WTC11 (cell line): Measurements from ENCODE around the gene PYY. TPM values are rescaled to one million over a fixed set of nuclear protein-coding genes. Genes with fewer than 3 reads are reported as not detected.

Experiments
- ATAC-seq: fragments of 200-7000 bp; cut with Tn5 transposase; 2 replicates; pipeline ENCODE4 v1.10.0; 2021; ENCODE audit warnings: mild to moderate bottlenecking, moderate library complexity
- CTCF ChIA-PET: fragments of 300-600 bp; sonication (Branson Sonifier 250); formaldehyde crosslinking; loops from one replicate; lab custom pipeline; 2021; ENCODE audit warnings: antibody characterized with exemption; lab: Charles Lee
- POLR2A ChIA-PET: fragments of 350-600 bp; sonication (Branson Sonifier 250); formaldehyde crosslinking; loops from one replicate; lab custom pipeline; 2021; ENCODE audit warnings: antibody characterized with exemption; lab: Charles Lee
- DNase-seq: peaks from one replicate; pipeline ENCODE4 v3.0.0; 2021; ENCODE audit warnings: low spot score
- H3K27ac Mint-ChIP-seq: 2 replicates; pipeline ENCODE4 v1.8.0; 2021; ENCODE audit warnings: mixed read lengths
- H3K27me3 Mint-ChIP-seq: 2 replicates; pipeline ENCODE4 v1.8.0; 2021; ENCODE audit warnings: low read depth, mild to moderate bottlenecking, moderate library complexity, mixed read lengths
- H3K36me3 Mint-ChIP-seq: 2 replicates; pipeline ENCODE4 v1.8.0; 2021; ENCODE audit warnings: mixed read lengths
- H3K4me1 Mint-ChIP-seq: 2 replicates; pipeline ENCODE4 v1.8.0; 2022; ENCODE audit warnings: mixed read lengths
- H3K4me3 Mint-ChIP-seq: 2 replicates; pipeline ENCODE4 v1.8.0; 2021; ENCODE audit warnings: mild to moderate bottlenecking, moderate library complexity, mixed read lengths
- H3K9me3 Mint-ChIP-seq: 2 replicates; pipeline ENCODE4 v1.8.0; 2021; ENCODE audit warnings: mixed read lengths
- AFF4 ChIP-seq: sonication (generic); formaldehyde crosslinking; IDR thresholded peaks from 2 replicates; pipeline ENCODE4 v1.8.1; 2023; ENCODE audit warnings: mild to moderate bottlenecking, missing genetic modification reagents, borderline replicate concordance
- ATF1 ChIP-seq: sonication (generic); formaldehyde crosslinking; IDR thresholded peaks from 2 replicates; pipeline ENCODE4 v1.8.1; 2023; ENCODE audit warnings: mild to moderate bottlenecking, moderate library complexity, missing genetic modification reagents
- CBFB ChIP-seq: sonication (generic); formaldehyde crosslinking; IDR thresholded peaks from 2 replicates; pipeline ENCODE4 v1.8.1; 2022; ENCODE audit warnings: mild to moderate bottlenecking, low read depth, missing genetic modification reagents
- ESRRA ChIP-seq: sonication (generic); formaldehyde crosslinking; IDR thresholded peaks from 2 replicates; pipeline ENCODE4 v1.8.1; 2022; ENCODE audit warnings: mild to moderate bottlenecking, missing genetic modification reagents, borderline replicate concordance
- ETV6 ChIP-seq: sonication (generic); formaldehyde crosslinking; IDR thresholded peaks from 2 replicates; pipeline ENCODE4 v1.8.1; 2022; ENCODE audit warnings: mild to moderate bottlenecking, missing genetic modification reagents
- GRHL2 ChIP-seq: fragments of 250-450 bp; sonication (Bioruptor Pico); IDR thresholded peaks from 2 replicates; pipeline ENCODE4 v1.8.0; 2022; ENCODE audit warnings: mild to moderate bottlenecking, moderate library complexity; ENCODE audit not compliant: insufficient replicate concordance, severe bottlenecking
- JAZF1 ChIP-seq: fragments of 250-450 bp; sonication (Bioruptor Pico); IDR thresholded peaks from 2 replicates; pipeline ENCODE4 v1.9.0; 2021; ENCODE audit warnings: moderate library complexity, mild to moderate bottlenecking, inconsistent platforms
- MLX ChIP-seq: sonication (generic); formaldehyde crosslinking; IDR thresholded peaks from 2 replicates; pipeline ENCODE4 v1.8.1; 2023; ENCODE audit warnings: mild to moderate bottlenecking, missing genetic modification reagents, moderate library complexity
- NFE2L1 ChIP-seq: sonication (generic); formaldehyde crosslinking; IDR thresholded peaks from 2 replicates; pipeline ENCODE4 v1.8.1; 2023; ENCODE audit warnings: missing genetic modification reagents
- PRDM15 ChIP-seq: sonication (generic); formaldehyde crosslinking; IDR thresholded peaks from 2 replicates; pipeline ENCODE4 v1.8.0; 2022; ENCODE audit warnings: missing genetic modification reagents
- RELA ChIP-seq: sonication (generic); formaldehyde crosslinking; IDR thresholded peaks from 2 replicates; pipeline ENCODE4 v1.8.1; 2022; ENCODE audit warnings: missing genetic modification reagents, mild to moderate bottlenecking, borderline replicate concordance
- SOX15 ChIP-seq: fragments of 250-450 bp; sonication (Bioruptor Pico); IDR thresholded peaks from 2 replicates; pipeline ENCODE4 v1.9.0; 2021; ENCODE audit warnings: mild to moderate bottlenecking
- TEAD1 ChIP-seq: sonication (generic); formaldehyde crosslinking; IDR thresholded peaks from 2 replicates; pipeline ENCODE4 v1.8.0; 2022; ENCODE audit warnings: mild to moderate bottlenecking, missing genetic modification reagents
- ZBTB21 ChIP-seq: sonication (generic); formaldehyde crosslinking; IDR thresholded peaks from 2 replicates; pipeline ENCODE4 v1.8.1; 2023; ENCODE audit warnings: mild to moderate bottlenecking, missing genetic modification reagents, borderline replicate concordance
- ZNF232 ChIP-seq: sonication (generic); formaldehyde crosslinking; IDR thresholded peaks from 2 replicates; pipeline ENCODE4 v1.8.0; 2022; ENCODE audit warnings: mild to moderate bottlenecking, missing genetic modification reagents
- ZNF396 ChIP-seq: fragments of 250-450 bp; sonication (Bioruptor Pico); IDR thresholded peaks from 2 replicates; pipeline ENCODE4 v1.8.0; 2021; ENCODE audit warnings: mild to moderate bottlenecking, moderate library complexity, borderline replicate concordance
- total RNA-seq: library from RNA; stranded (reverse); gene quantifications from 3 replicates; pipeline ENCODE4 v1.2.3, GENCODE V29; 2021
- TF ChIP-seq, protein P1 (sequence below): fragments of 250-450 bp; sonication (Bioruptor Pico); IDR thresholded peaks from 2 replicates; pipeline ENCODE4 v2.1.2; 2022; ENCODE audit warnings: mild to moderate bottlenecking, moderate library complexity
- TF ChIP-seq, protein P2 (sequence below): sonication (generic); formaldehyde crosslinking; IDR thresholded peaks from 2 replicates; pipeline ENCODE4 v1.8.0; 2023; ENCODE audit warnings: missing genetic modification reagents, mild to moderate bottlenecking, borderline replicate concordance
- TF ChIP-seq, protein P3 (sequence below): sonication (generic); formaldehyde crosslinking; IDR thresholded peaks from 2 replicates; pipeline ENCODE4 v1.8.0; 2022; ENCODE audit warnings: mild to moderate bottlenecking, missing genetic modification reagents

PYY gene
- total RNA-seq, 1 experiment from 2014 or later, result 0.72 TPM

GRCh38 chr17:43986225-43986981 is 32.7 kb upstream of the PYY start:
- Mint-ChIP-seq H3K4me3 (no peak overlapping the region), H3K4me1 (peaks cover 4% of the 10 kb centered on the region; the same call in 1 of the 2 replicates), H3K27me3 (peaks cover 24% of the 10 kb centered on the region), H3K9me3 (no peaks in the 10 kb centered on the region), H3K27ac (no peak overlapping the region), H3K36me3 (no peaks in the 10 kb centered on the region)
- ChIA-PET POLR2A (no interaction called here), CTCF (interaction anchor here (1.1 to 2.6 kb wide), 5 partner anchors 7 to 48 kb away, joined by 3 to 12 read pairs (median 4); no protein-coding TSS in a partner anchor)
- no peak for TF ChIP-seq GRHL2 (CRISPR knock-in tag)
- no peak for TF ChIP-seq JAZF1
- TF ChIP-seq ZNF232 (CRISPR knock-in tag), result no peak
- TF ChIP-seq ATF1 (CRISPR knock-in tag), result no peak
- TF ChIP-seq ESRRA (CRISPR knock-in tag), result no peak
- no peak for TF ChIP-seq ETV6
- no peak for TF ChIP-seq ZBTB21
- DNase-seq (no peak), ATAC-seq (no peak)

GRCh38 chr17:43984521-43984920 is 30.8 kb upstream of the PYY start:
- ATAC-seq (peak; percentile 62), DNase-seq (peak; percentile 27)
- H3K4me3 Mint-ChIP-seq, result peak overlapping the region; percentile 69
- H3K27ac Mint-ChIP-seq, result no peak overlapping the region; the same call in 1 of the 2 replicates
- CTCF ChIA-PET, result interaction anchor here (1.1 to 3.1 kb wide), 9 partner anchors 10 to 237 kb away, joined by 3 to 58 read pairs (median 7); partner anchors contain the start of gene CD300LG
- peaks cover 24% of the 10 kb centered on the region for H3K27me3 Mint-ChIP-seq
- no peaks in the 10 kb centered on the region for H3K9me3 Mint-ChIP-seq
- H3K36me3 Mint-ChIP-seq, result no peaks in the 10 kb centered on the region
- POLR2A ChIA-PET, result interaction anchor here (1.8 kb wide), 1 partner anchor 9 kb away, joined by 4 read pairs; no protein-coding TSS in a partner anchor
- H3K4me1 Mint-ChIP-seq, result peaks cover 4% of the 10 kb centered on the region; the same call in 1 of the 2 replicates
- TF ChIP-seq, protein P1, sequence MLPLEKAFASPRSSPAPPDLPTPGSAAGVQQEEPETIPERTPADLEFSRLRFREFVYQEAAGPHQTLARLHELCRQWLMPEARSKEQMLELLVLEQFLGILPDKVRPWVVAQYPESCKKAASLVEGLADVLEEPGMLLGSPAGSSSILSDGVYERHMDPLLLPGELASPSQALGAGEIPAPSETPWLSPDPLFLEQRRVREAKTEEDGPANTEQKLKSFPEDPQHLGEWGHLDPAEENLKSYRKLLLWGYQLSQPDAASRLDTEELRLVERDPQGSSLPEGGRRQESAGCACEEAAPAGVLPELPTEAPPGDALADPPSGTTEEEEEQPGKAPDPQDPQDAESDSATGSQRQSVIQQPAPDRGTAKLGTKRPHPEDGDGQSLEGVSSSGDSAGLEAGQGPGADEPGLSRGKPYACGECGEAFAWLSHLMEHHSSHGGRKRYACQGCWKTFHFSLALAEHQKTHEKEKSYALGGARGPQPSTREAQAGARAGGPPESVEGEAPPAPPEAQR (CRISPR knock-in tag), result no peak
- TF ChIP-seq MLX (CRISPR knock-in tag) (no peak), CBFB (no peak), RELA (no peak), AFF4 (CRISPR knock-in tag) (no peak), SOX15 (CRISPR knock-in tag) (no peak), ZNF396 (no peak), NFE2L1 (CRISPR knock-in tag) (no peak), TEAD1 (CRISPR knock-in tag) (no peak), PRDM15 (CRISPR knock-in tag) (no peak)
- TF ChIP-seq, protein P2, sequence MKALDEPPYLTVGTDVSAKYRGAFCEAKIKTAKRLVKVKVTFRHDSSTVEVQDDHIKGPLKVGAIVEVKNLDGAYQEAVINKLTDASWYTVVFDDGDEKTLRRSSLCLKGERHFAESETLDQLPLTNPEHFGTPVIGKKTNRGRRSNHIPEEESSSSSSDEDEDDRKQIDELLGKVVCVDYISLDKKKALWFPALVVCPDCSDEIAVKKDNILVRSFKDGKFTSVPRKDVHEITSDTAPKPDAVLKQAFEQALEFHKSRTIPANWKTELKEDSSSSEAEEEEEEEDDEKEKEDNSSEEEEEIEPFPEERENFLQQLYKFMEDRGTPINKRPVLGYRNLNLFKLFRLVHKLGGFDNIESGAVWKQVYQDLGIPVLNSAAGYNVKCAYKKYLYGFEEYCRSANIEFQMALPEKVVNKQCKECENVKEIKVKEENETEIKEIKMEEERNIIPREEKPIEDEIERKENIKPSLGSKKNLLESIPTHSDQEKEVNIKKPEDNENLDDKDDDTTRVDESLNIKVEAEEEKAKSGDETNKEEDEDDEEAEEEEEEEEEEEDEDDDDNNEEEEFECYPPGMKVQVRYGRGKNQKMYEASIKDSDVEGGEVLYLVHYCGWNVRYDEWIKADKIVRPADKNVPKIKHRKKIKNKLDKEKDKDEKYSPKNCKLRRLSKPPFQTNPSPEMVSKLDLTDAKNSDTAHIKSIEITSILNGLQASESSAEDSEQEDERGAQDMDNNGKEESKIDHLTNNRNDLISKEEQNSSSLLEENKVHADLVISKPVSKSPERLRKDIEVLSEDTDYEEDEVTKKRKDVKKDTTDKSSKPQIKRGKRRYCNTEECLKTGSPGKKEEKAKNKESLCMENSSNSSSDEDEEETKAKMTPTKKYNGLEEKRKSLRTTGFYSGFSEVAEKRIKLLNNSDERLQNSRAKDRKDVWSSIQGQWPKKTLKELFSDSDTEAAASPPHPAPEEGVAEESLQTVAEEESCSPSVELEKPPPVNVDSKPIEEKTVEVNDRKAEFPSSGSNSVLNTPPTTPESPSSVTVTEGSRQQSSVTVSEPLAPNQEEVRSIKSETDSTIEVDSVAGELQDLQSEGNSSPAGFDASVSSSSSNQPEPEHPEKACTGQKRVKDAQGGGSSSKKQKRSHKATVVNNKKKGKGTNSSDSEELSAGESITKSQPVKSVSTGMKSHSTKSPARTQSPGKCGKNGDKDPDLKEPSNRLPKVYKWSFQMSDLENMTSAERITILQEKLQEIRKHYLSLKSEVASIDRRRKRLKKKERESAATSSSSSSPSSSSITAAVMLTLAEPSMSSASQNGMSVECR (CRISPR knock-in tag), result no peak
- TF ChIP-seq, protein P3, sequence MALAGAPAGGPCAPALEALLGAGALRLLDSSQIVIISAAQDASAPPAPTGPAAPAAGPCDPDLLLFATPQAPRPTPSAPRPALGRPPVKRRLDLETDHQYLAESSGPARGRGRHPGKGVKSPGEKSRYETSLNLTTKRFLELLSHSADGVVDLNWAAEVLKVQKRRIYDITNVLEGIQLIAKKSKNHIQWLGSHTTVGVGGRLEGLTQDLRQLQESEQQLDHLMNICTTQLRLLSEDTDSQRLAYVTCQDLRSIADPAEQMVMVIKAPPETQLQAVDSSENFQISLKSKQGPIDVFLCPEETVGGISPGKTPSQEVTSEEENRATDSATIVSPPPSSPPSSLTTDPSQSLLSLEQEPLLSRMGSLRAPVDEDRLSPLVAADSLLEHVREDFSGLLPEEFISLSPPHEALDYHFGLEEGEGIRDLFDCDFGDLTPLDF (CRISPR knock-in tag), result no peak
